ENCODE measurements around the gene SIAH3.
"Not testable (repeated sequence)": the region's sequence is repeated elsewhere in the genome, so short reads cannot be mapped to it uniquely, and the experiment has no call there.

SIAH3 gene

GRCh38 chr13:45782327-45783045, 69.1 kb downstream of the SIAH3 start:
- DNase-seq (ENCODE audit: low spot score), result no peak

- DNase-seq (ENCODE audit: low spot score), result no peak
Observed at GRCh38 chr13:45781553-45782326, 69.8 kb downstream of the SIAH3 start.

DNA sequence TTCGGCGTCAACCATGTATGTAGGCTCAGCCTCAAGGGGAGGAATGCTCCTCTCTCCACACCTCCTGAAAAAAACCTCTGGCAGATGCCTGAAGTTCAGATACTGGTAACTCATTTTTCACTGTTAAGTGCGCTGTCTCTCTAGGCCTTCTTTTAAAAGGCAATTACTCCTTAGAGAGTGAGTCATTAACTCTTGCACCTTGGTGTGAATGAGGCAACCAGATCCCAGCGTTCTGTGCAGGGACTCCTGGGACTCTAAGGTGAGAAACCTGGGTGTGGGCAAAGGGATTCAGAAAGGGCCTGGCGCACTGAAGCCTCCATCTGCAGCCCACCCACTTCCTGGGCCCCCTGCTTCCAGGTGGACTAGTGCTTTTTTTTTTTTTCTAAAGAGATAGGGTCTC, 71.7 kb downstream of the SIAH3 start:
- no peak for DNase-seq (ENCODE audit: low spot score)

- DNase-seq (ENCODE audit: low spot score), result no peak
Observed at GRCh38 chr13:45778882-45779281, 72.7 kb downstream of the SIAH3 start.

DNA sequence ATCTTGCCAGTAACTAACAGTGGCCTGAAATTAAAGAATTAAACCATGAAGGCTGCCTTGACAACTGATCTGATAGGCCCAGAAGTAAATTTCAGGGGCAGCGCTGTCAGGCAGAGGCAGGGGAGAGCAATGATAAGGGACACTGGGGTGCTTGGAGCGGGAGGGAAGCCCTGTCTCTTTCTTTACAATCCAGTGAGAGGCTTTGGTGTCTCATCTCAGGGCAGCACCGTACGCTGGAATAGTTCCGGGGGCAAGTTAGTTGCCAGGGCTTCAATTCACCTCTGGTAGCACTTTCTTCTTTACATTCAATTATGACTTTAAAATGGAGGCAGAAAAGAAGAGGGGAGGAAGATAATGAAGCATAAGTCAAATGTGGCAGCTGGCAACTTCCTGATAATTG, 74.8 kb downstream of the SIAH3 start:
- no peak for DNase-seq (ENCODE audit: low spot score)

DNA sequence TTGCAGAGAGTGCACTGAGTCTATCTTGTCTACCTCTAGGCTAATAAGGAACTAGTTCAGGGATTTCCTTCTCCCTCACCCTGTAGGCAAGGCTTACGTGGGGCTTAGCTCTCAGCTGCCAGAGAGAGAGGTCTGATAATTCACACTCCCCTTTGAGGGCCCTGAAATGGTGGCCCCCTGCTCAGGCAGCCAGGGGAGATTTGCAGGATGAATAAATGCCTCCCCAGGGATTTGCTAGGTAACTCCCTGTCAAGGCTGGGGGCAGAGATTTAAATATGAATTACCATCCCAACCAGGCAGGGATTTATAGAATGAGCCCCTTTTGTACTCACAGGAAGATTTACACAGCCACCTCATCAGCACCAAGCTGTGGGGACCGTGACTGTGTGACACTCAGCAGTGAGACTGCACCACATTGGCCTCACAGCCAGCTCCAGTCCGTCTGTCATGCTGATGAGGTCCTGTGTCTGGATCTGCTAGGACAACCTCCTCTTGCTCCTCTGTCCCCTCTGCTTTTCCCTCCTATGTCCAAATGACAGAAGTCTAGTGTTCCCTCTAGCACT, 76.1 kb downstream of the SIAH3 start:
- DNase-seq (ENCODE audit: low spot score), result no peak

DNA sequence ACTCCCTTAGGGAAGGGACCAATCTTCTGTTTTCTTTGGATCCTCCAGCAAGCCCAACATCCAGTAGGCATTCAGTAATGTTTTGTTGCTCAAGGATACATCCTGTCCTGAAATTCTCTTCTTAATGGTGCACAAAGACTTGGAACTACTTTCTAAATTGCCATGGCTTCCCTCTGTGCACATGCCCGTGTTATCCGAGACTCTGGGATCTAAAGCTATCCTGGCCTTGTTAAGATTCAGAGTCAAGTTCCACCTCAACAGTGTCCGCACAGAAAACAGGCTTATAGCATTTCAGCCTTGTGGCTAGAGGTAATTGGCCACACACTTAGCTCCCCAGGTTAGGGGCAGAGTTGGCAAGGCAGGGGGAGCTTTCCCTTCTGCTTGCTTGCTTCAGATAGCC, 77.6 kb downstream of the SIAH3 start:
- no peak for DNase-seq (ENCODE audit: low spot score)

DNA sequence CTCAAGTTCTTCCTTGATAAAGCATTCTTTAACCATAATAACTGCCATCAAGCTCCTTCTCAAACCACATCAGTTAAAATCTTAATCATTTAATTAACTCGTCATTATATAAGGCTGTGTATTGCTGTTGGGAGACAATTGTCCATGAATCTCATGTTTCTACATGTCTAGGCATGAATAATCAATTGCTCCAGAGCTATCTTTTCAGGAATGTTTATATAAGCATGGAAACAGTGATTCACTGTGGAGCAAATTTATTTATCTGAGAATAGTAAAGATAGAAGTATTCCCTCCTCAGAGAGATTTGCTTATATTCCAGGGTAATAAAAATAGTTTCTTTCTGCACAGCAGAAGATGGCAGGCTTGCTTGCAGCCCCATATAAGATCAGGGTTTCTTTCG, 78.3 kb downstream of the SIAH3 start:
- no peak for DNase-seq (ENCODE audit: low spot score)

GRCh38 chr13:45770886-45771285, 80.7 kb downstream of the SIAH3 start:
- no peak for DNase-seq (ENCODE audit: low spot score)

DNA sequence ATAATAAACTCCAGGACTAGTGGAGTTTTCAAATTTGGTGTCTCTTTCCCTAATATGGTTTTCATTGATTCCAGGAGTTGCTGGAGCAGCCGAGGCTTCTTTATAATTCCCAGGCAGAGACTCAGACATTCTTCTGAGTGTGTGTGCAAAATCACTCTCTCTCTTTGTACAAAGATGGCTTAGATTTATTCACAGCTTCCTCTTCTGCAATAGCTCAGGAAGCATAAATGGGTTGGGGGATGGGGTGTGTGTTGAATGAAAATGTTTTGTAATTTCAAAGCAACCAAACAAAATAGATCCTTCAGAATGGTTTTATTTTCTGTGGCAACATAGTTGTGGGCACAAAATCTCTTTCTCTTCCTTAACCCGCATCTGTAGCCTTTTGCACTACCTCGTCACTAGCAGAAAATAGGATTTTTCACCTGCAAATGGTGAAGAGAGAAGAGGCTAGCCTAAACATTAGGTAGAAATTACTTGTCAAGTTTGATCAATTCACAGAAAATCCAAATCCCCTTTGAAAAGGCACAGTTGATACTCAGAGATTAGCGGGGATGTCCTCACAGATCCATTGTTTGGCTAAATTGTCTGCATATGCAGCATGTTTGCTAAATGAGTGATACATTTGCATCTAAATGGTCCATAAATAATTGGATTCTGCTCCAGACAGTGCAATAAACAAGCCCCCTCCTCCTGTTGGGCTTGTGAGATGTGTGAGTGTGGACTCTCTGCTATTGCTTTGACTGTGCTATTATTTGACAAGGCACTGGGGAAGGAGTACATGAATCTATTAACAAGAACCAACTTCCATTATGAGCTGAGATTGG, 82.7 kb downstream of the SIAH3 start:
- peak; percentile 3 for DNase-seq (ENCODE audit: low spot score)

- no peak for DNase-seq (ENCODE audit: low spot score)
Observed at GRCh38 chr13:45765464-45765863, 86.1 kb downstream of the SIAH3 start.

DNA sequence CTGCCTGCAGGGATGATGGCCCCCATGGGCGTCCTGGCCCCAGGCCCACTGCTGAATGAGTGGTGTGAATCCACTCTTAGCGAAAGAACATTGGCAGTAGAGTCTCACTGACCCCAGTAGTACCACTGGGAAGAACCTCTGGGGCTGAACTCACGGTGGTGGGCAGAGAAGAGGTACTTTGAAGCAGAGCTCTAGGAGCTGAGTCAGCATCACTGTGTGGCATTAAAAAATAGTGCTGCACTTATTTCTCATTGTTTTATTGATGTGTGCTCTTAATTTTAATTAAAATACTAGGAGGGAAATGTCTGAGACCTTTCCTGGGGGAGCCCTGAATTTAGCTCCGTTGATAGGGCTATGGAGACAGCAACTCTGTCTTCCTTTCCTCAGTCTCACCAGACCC, 88.1 kb downstream of the SIAH3 start:
- no peak for DNase-seq (ENCODE audit: low spot score)

- not testable (repeated sequence) for DNase-seq (ENCODE audit: low spot score)
Observed at GRCh38 chr13:45757589-45757988, 94.0 kb downstream of the SIAH3 start.

GRCh38 chr13:45756498-45756897, 95.1 kb downstream of the SIAH3 start:
- DNase-seq (ENCODE audit: low spot score), result not testable (repeated sequence)

- no peak for DNase-seq (ENCODE audit: low spot score)
Observed at GRCh38 chr13:45752510-45752909, 99.0 kb downstream of the SIAH3 start.

- DNase-seq (ENCODE audit: low spot score), result no peak
Observed at GRCh38 chr13:45751885-45752284, 99.7 kb downstream of the SIAH3 start.

DNA sequence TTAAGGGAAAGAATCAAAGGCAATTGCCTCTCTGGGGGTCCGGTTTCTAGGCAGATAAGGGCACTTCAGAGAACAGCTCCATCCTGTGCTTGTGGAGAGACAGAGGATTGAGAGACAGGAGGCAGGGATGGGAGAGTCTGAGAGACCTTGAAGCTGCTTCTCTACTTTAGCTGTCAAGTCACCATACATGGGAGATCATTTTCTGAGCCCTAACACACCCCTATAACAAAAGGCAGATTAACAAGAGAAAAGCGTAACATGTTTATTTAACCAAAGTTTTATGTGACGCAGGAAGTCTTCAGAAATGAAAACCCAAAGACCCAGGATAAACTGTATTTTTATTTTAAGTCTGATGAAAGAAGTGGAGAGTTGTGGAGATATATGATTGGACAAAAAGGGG, 101.0 kb downstream of the SIAH3 start:
- no peak for DNase-seq (ENCODE audit: low spot score)

GRCh38 chr13:45748941-45749759, 102.4 kb downstream of the SIAH3 start:
- DNase-seq (ENCODE audit: low spot score), result no peak

- no peak for DNase-seq (ENCODE audit: low spot score)
Observed at GRCh38 chr13:45747071-45747470, 104.5 kb downstream of the SIAH3 start.

- DNase-seq (ENCODE audit: low spot score), result no peak
Observed at GRCh38 chr13:45744979-45745378, 106.6 kb downstream of the SIAH3 start.

- no peak for DNase-seq (ENCODE audit: low spot score)
Observed at GRCh38 chr13:45742985-45743384, 108.6 kb downstream of the SIAH3 start.

Measured in kidney capillary endothelial cell (primary cell).